Measurements from ENCODE around the gene C1QTNF4. TPM values are rescaled to one million over a fixed set of nuclear protein-coding genes. Genes with fewer than 3 reads are reported as not detected.

Gene C1QTNF4
- total and polyA plus RNA-seq, 9 of the 15 experiments (the other 6 are each of a cell fraction or from before 2014, with no cell fraction given): not detected

GRCh38 chr11:47578524-47579494, 15.4 kb downstream of the C1QTNF4 start, which contains the start of the genes KBTBD4 and NDUFS3 (continued):
- TF ChIP-seq USF1 (CRISPR knock-in tag; IDR thresholded peaks at IDR 0.05): peak; percentile 5
- TF ChIP-seq THAP7 (CRISPR knock-in tag; IDR thresholded peaks at IDR 0.05): peak; percentile 54; the same call in 1 of the 2 replicates
- TF ChIP-seq ZNF780A (CRISPR knock-in tag; IDR thresholded peaks at IDR 0.05): no peak
- TF ChIP-seq ZNF23 (CRISPR knock-in tag; IDR thresholded peaks at IDR 0.05): no peak
- TF ChIP-seq DDX20 (tag; IDR thresholded peaks at IDR 0.05; ENCODE audit: low read depth): no peak
- TF ChIP-seq MCM5 (IDR thresholded peaks at IDR 0.05; ENCODE audit: low read depth): no peak
- TF ChIP-seq BRF2 (IDR thresholded peaks at IDR 0.05; ENCODE audit: borderline replicate concordance, insufficient read depth, insufficient read length): no peak
- TF ChIP-seq TOE1 (IDR thresholded peaks at IDR 0.05; ENCODE audit: borderline replicate concordance): peak; percentile 91
- no peak; the same call in 1 of the 2 replicates for TF ChIP-seq TOE1 (CRISPR knock-in tag; IDR thresholded peaks at IDR 0.05; ENCODE audit: borderline replicate concordance, low read depth)
- TF ChIP-seq BMI1 (IDR thresholded peaks at IDR 0.05; ENCODE audit: low read length): peak; percentile 96
- peak; percentile 88 for TF ChIP-seq CREM (IDR thresholded peaks at IDR 0.05; ENCODE audit: low read depth)
- TF ChIP-seq JUND (IDR thresholded peaks at IDR 0.05; ENCODE audit: borderline replicate concordance, low read depth, low read length): peak; percentile 76
- TF ChIP-seq JUND (tag; IDR thresholded peaks at IDR 0.05; ENCODE audit: borderline replicate concordance, low read depth, low read length): peak; percentile 42; the same call in 1 of the 3 replicates
- TF ChIP-seq MAFF (IDR thresholded peaks at IDR 0.05; ENCODE audit: low read length): no peak
- peak; percentile 53 for TF ChIP-seq EP300 (IDR thresholded peaks at IDR 0.05; ENCODE audit: low read length)
- no peak; the same call in 1 of the 2 replicates for TF ChIP-seq HBP1 (CRISPR knock-in tag; IDR thresholded peaks at IDR 0.05)
- TF ChIP-seq MBD2 (IDR thresholded peaks at IDR 0.05; ENCODE audit: borderline replicate concordance, low read depth): peak; percentile 90
- TF ChIP-seq KDM4B (IDR thresholded peaks at IDR 0.05; ENCODE audit: borderline replicate concordance in 2 of 2, low read depth in 1 of 2): peak in 1 of 2 experiments; percentile 100; a peak in 2 of 4 replicates
- no peak for TF ChIP-seq SRSF9 (IDR thresholded peaks at IDR 0.05; ENCODE audit: borderline replicate concordance, low read depth, low read length)
- TF ChIP-seq CSDE1 (IDR thresholded peaks at IDR 0.05): peak; percentile 81 to 95; a peak in 2 of 4 replicates
- peak; percentile 100 for TF ChIP-seq C11orf30 (IDR thresholded peaks at IDR 0.05; ENCODE audit: low read depth)
- TF ChIP-seq GABPB2 (CRISPR knock-in tag; conservative IDR thresholded peaks at IDR 0.05): no peak
- 0 out of 2 replicates have a peak, but pooled peaks have one; percentile 22 for TF ChIP-seq E2F3 (CRISPR knock-in tag; IDR thresholded peaks at IDR 0.05)
- TF ChIP-seq CHCHD3 (CRISPR knock-in tag; IDR thresholded peaks at IDR 0.05): no peak
- no peak for TF ChIP-seq CHD4 (IDR thresholded peaks at IDR 0.05; ENCODE audit: insufficient read depth, insufficient replicate concordance, low read depth, low read length, poor library complexity, severe bottlenecking)

Data from K562 (cell line).